Measurements from ENCODE around the gene CACNB4.

DNA sequence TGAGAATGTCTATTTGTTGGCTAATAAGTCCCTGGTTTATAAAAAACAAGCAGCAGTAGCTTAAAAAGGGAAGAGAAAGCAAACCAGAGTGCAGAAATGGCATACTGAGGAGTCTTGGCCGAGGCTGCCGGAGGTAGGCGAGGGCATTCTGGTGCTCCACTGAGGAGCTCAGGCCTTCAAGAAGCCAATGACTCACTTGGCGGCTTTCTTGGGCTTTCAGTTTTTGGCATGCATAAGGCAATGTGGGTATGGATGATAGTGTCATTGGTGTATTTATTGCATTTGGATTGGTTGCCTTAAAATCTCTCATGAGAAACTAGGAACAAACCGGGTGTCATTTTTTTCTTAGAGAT lies 151.1 kb downstream of the CACNB4 start:
- TF ChIP-seq, protein P1, sequence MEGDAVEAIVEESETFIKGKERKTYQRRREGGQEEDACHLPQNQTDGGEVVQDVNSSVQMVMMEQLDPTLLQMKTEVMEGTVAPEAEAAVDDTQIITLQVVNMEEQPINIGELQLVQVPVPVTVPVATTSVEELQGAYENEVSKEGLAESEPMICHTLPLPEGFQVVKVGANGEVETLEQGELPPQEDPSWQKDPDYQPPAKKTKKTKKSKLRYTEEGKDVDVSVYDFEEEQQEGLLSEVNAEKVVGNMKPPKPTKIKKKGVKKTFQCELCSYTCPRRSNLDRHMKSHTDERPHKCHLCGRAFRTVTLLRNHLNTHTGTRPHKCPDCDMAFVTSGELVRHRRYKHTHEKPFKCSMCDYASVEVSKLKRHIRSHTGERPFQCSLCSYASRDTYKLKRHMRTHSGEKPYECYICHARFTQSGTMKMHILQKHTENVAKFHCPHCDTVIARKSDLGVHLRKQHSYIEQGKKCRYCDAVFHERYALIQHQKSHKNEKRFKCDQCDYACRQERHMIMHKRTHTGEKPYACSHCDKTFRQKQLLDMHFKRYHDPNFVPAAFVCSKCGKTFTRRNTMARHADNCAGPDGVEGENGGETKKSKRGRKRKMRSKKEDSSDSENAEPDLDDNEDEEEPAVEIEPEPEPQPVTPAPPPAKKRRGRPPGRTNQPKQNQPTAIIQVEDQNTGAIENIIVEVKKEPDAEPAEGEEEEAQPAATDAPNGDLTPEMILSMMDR (conservative IDR thresholded peaks at IDR 0.05; ENCODE audit: low read depth, low read length), result no peak
- TF ChIP-seq EZH2 (IDR thresholded peaks at IDR 0.05; ENCODE audit: borderline replicate concordance, low read depth, low read length, poor library complexity, severe bottlenecking), result no peak

Data from A673 (cell line).